ENCODE results near the gene WNT6.

WNT6 gene

GRCh38 chr2:218877891-218878290 is 18.3 kb downstream of the WNT6 start:
- no peak for DNase-seq (ENCODE audit: low read depth)

DNA sequence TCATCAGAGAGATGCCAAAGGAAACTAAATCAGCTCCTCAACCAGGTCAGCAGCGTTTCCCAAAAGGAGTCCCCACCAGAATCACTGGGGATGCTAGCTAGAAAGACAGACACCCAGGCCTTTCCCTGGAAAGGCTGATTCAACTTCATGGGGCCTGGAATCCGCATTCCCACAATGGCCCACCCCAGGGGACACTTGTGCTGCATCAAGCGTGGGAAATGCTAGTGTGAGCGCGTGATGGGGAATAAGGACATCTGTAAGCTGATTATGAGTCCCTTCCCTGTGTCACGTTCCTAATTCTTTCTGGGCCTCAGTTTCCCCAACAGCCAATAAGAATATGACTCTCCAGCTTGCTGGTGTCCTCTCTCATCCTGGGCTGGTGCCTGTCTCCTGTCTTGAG is 18.9 kb downstream of the WNT6 start:
- DNase-seq (ENCODE audit: low read depth), result no peak

- no peak for DNase-seq (ENCODE audit: low read depth)
Measured at GRCh38 chr2:218878926-218879761, 19.5 kb downstream of the WNT6 start.

- no peak for DNase-seq (ENCODE audit: low read depth)
Measured at GRCh38 chr2:218879776-218880101, 20.1 kb downstream of the WNT6 start.

DNA sequence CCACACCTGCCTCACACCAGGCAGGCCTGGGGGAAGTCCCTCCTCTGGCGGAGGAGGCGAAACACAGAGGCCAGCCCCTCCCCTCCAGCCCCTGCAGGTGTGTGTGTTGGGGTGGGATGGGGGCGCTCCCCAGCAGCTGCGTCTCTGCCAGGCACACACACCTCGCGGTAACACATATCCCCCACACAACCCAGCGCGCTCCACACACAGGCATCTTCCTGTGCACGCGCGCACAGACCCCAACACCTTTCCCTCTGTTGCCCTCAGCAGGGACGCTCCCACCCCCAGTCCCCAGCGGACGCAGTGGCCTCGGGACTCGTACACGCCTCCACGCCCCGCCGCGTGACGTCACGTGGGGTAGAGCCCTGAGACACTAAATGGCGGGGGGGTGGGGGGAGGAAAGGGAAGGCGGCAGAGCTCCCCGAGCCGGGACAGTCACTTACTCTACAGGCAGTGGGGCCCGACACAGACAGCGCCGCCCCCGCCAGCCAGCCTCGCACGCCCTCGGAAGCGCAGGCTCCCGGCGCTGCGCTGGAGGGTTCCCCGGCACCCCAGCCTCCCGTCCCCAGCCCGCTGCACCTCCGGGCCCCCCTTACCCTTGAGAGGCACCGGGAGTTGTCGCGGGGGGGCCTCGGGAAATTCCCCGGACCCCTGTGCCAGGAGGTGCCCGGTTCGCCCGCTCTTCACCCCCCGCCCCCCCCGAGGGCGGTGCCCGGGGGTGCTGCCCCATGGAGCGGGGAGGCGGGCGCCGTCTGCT is 20.7 kb downstream of the WNT6 start, which contains the start of gene WNT10A:
Gene WNT10A, plus strand, starts transcription at position 751 of the 757 bp plus-strand sequence. CDS start 144 bp downstream, outside the sequence.
- peak; percentile 76 for DNase-seq (ENCODE audit: low read depth)

- no peak for DNase-seq (ENCODE audit: low read depth)
Measured at GRCh38 chr2:218880859-218881594, 21.4 kb downstream of the WNT6 start.

DNA sequence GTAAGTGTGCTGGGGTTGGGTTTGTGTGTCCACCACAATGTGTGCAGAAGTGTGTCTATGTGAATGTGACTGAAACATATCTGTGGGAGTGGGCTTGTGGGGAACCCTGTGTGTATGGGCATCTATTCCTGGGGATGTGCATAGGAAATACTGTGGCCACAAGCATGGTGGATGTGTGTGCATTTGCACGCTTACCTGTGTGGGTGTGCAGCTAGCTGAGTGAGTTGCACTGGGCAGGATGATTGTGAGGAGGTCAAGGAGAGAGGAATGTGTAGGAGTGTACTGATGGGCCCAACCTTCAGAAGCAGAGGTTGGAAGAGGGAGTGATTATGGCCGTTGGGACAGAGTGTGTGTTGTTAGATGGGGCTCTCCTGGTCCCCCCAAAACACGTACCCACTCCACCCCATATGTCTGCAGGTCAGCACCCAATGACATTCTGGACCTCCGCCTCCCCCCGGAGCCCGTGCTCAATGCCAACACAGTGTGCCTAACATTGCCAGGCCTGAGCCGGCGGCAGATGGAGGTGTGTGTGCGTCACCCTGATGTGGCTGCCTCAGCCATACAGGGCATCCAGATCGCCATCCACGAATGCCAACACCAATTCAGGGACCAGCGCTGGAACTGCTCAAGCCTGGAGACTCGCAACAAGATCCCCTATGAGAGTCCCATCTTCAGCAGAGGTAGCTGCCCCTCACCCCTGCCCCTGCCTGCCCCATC is 22.3 kb downstream of the WNT6 start:
- DNase-seq (ENCODE audit: low read depth), result no peak

GRCh38 chr2:218882461-218882816 is 22.8 kb downstream of the WNT6 start:
- DNase-seq (ENCODE audit: low read depth), result no peak

DNA sequence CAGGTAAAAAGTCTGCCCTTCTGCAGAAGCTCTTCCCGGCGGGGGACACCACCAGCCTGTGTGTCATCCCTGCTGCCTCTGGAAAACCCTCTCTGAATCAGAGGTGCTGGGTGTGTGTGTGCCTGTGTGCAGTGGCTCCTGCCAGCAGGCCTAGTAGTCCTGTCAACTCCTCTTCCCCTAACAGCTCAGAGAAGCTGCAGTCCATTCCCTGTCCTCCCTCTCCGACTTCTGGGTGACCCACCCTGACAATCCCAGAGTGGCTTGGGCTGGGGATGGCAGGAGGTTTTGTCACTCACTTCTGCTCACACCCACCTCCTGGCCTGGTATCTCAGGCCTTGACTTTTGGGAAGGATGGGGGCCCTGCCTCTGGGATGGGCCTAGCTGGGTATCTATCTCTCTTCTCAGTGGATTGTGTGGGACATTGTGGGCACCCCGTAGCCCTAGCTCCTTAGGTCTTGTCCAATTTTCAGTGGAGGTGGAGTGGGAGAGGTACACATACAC is 23.3 kb downstream of the WNT6 start:
- no peak for DNase-seq (ENCODE audit: low read depth)

DNA sequence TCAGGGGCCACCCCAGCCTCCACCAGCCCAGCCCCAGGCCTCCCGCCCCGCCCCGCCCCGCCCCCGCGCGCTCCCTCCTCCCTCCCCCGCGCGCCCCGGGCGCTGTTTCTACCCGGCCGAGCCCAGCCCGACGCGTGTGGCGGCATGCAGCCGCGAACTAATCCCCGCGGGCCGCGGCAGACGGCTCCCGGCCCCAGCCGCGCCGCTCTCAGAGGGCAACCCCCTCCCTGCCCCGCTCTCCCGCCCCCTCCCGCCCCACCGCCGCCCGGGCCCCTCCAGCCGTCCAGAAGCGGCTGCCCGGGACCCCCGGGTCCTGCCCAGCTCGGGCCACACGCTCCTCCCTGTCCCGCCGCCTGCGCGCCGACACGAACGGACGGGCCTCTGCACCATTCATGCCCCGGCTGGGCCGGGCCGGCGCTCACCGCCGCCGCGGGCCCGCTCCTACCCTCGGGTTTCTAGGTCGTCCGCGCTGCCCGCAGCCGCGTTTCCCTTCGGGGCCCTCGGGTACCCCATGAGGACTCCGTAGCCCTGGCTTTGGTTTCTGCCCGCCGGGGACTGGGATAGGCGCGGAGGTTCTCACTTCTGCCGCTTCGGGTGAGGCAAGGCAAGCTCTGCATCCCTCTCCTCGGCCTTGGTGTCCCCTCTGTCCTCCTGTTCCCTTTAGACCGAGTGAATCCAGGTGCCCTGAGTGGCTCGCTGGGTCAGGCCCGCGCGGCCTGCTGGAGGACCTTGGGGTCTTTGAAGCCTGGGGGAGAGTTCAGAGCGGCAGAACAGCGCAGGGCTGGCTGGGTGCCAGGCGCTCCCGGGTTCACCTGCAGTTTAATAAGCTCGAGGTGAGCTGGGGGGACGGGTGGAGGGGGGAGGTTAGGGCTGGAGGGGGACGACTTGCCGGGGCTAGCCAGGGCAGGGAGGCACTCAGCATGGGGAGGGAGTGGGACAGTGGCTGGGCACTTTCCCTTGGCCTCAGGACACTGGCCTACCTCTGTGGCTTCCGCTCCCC is 24.2 kb downstream of the WNT6 start:
- no peak for DNase-seq (ENCODE audit: low read depth)

DNA sequence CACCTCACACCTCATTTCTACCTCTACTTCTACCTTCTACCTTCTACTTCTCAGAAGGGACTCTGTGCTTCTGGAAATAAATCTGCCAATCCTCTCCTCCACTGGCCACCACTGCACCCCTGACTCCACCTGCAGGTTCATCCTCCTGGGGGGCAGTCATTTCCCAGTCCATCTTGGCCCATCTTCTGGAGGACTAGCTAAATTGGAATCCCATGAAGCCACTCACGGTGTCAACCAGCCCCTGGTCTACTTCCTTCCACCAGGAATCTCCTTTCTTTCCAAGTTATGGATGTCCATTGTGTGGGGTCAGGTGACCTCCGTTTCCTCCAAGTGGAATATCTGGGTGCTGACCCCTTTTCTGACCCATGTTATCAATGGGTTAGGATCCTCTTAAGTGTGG is 24.9 kb downstream of the WNT6 start:
- DNase-seq (ENCODE audit: low read depth), result no peak

GRCh38 chr2:218885981-218886947 is 26.7 kb downstream of the WNT6 start:
- no peak for DNase-seq (ENCODE audit: low read depth)

DNA sequence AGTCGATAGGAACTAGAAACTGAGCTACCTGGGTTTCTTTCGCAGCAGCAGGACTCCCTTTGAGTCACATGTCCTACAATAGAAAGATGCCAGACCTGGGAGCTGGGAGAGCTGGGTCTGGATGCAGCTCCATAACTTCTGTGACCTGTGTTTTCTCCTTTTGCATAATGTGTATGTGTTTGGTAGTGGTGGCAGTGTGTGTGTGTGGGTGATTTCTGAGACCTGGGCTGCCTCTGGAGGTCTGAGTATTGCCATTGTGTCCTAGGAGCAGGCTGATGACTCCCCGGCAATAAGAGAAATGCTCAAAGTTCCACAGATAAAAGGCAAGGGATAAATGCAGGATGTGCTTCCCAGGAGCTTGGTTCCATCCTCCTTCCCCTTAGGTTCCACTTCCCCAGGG is 27.5 kb downstream of the WNT6 start:
- DNase-seq (ENCODE audit: low read depth), result no peak

GRCh38 chr2:218888341-218888740 is 28.7 kb downstream of the WNT6 start:
- DNase-seq (ENCODE audit: low read depth), result no peak

DNA sequence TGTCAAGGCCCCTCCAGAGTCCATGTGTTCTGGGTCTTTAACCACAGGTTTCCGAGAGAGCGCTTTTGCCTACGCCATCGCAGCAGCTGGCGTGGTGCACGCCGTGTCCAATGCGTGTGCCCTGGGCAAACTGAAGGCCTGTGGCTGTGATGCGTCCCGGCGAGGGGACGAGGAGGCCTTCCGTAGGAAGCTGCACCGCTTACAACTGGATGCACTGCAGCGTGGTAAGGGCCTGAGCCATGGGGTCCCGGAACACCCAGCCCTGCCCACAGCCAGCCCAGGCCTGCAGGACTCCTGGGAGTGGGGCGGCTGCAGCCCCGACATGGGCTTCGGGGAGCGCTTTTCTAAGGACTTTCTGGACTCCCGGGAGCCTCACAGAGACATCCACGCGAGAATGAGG is 30.3 kb downstream of the WNT6 start:
- no peak for DNase-seq (ENCODE audit: low read depth)

GRCh38 chr2:218890369-218890768 is 30.8 kb downstream of the WNT6 start:
- DNase-seq (ENCODE audit: low read depth), result no peak

GRCh38 chr2:218891275-218892135 is 31.9 kb downstream of the WNT6 start:
- no peak for DNase-seq (ENCODE audit: low read depth)

GRCh38 chr2:218892693-218893348 is 33.2 kb downstream of the WNT6 start:
- DNase-seq (ENCODE audit: low read depth), result peak; percentile 80

Measured in activated T-helper 1 cell treated with Interleukin-2 at 50 U/mL for 16 hours (primary cell).